Esophagus muscularis mucosa (tissue), 3 donors: ENCODE measurements around the gene KLK2.

ENCODE experiments used
- CTCF ChIP-seq, 3 experiments: fragments of 200-600 bp in 2 of 3; fragments of 450-650 bp in 1 of 3; sonication (generic) in 2 of 3; IDR thresholded peaks; one replicate each; pipeline ENCODE4 v1.5.1; 2017 to 2019; ENCODE audit warnings: antibody characterized with exemption in 3 of 3, mild to moderate bottlenecking in 2 of 3, moderate library complexity in 1 of 3
- EP300 ChIP-seq: sonication (generic); formaldehyde crosslinking; IDR thresholded peaks from one replicate; pipeline ENCODE4 v1.6.1; 2017; ENCODE audit warnings: antibody characterized with exemption

GRCh38 chr19:50836543-50837195, 36.6 kb upstream of the KLK2 start:
- TF ChIP-seq CTCF (IDR thresholded peaks at IDR 0.05) (no peak), EP300 (no peak)
